ENCODE results near the gene CMTR1. TPM values are rescaled to one million over a fixed set of nuclear protein-coding genes. Genes with fewer than 3 reads are reported as not detected.

The CMTR1 gene
- total and polyA plus RNA-seq, 2 donors from 2014 or later = 17.3 to 35.6 TPM

DNA sequence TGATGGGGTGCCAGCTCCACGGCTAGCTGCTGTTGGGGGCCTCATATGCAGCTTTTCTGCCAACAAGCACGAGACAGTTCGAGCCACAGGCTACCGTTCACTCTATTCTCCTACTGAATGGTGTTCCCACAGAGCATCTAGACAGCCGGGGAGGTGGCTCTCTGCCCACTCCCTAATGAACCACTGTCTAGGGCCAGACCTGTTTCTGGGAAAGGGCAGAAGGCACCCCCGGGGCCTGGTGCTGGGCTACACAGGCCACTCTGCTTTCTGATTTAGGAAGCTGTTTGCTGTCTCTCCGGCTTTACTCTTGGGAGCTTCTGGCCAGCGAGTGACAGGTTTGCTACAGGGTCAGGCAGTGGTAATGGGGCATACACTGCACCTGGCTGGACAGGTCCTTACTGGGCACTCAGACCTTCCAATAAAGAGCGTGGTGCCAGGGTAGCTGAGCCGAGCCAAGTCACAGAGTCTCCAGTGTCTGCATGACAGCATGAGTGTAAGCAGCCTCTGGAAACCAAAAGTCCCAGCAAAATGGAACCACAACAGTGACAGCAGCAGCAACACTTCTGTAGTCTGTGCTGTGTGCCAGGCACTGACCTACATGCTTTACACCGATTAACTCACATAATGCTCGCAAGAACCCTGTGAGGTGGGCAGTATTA, 58.3 kb downstream of the CMTR1 start:
- H3K27ac ChIP-seq (ENCODE audit: low read depth in 2 of 2, low read length in 2 of 2) = no peak overlapping the region
- H3K9ac ChIP-seq (ENCODE audit: low read length in 3 of 3) = no peak overlapping the region
- intact Hi-C loops (cut with DNase I) = no loop called here
- TF ChIP-seq, protein P1, sequence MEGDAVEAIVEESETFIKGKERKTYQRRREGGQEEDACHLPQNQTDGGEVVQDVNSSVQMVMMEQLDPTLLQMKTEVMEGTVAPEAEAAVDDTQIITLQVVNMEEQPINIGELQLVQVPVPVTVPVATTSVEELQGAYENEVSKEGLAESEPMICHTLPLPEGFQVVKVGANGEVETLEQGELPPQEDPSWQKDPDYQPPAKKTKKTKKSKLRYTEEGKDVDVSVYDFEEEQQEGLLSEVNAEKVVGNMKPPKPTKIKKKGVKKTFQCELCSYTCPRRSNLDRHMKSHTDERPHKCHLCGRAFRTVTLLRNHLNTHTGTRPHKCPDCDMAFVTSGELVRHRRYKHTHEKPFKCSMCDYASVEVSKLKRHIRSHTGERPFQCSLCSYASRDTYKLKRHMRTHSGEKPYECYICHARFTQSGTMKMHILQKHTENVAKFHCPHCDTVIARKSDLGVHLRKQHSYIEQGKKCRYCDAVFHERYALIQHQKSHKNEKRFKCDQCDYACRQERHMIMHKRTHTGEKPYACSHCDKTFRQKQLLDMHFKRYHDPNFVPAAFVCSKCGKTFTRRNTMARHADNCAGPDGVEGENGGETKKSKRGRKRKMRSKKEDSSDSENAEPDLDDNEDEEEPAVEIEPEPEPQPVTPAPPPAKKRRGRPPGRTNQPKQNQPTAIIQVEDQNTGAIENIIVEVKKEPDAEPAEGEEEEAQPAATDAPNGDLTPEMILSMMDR (IDR thresholded peaks at IDR 0.05; ENCODE audit: borderline replicate concordance, extremely low read depth, insufficient read depth) = no peak
- H3K36me3 ChIP-seq (ENCODE audit: control insufficient read depth in 2 of 3, insufficient read depth in 3 of 3, low read length in 3 of 3) = no peaks in the 10 kb centered on the region
- no peak overlapping the region for H3K4me3 ChIP-seq (ENCODE audit: low read length in 3 of 3)
- H3K4me1 ChIP-seq (ENCODE audit: control insufficient read depth in 2 of 3, insufficient read depth in 2 of 3, low read depth in 1 of 3, low read length in 3 of 3) = peaks cover 0 to 2% (median 0%) of the 10 kb centered on the region in 3 donors
- DNase-seq (peak in 1 of 5 donors; percentile 32), FAIRE-seq (no peak)
- H3K9me3 ChIP-seq (ENCODE audit: control insufficient read depth in 2 of 3, insufficient read depth in 1 of 3, low read length in 3 of 3) = no peaks in the 10 kb centered on the region
- no peaks in the 10 kb centered on the region for H3K27me3 ChIP-seq (ENCODE audit: control insufficient read depth, insufficient read depth, low read length)

DNA sequence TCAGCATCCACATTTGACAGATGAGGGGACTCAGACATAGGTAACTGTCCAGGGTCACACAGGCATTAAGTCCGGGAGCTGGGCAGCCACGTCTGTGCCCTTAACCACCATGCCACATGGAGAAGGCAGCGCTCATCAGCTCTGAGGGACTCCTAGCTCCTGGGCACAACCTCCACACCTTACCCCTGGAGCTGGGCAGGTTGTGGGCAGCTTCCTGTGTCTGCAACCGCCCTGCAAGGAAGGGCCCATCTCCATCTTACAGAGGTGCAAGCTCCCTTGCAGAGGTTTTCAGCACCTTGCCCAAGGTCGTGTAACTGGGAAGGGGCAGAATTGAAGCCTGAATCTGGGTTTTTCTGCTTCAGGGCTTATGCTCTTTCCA, 58.8 kb downstream of the CMTR1 start:
- no peak for FAIRE-seq
- Histone ChIP-seq H3K36me3 (ENCODE audit: control insufficient read depth in 2 of 3, insufficient read depth in 3 of 3, low read length in 3 of 3) (no peaks in the 10 kb centered on the region), H3K4me3 (ENCODE audit: low read length in 3 of 3) (no peak overlapping the region), H3K27ac (ENCODE audit: low read depth in 2 of 2, low read length in 2 of 2) (no peak overlapping the region), H3K4me1 (ENCODE audit: control insufficient read depth in 2 of 3, insufficient read depth in 2 of 3, low read depth in 1 of 3, low read length in 3 of 3) (peaks cover 0 to 2% (median 0%) of the 10 kb centered on the region in 3 donors), H3K27me3 (ENCODE audit: control insufficient read depth, insufficient read depth, low read length) (no peaks in the 10 kb centered on the region), H3K9me3 (ENCODE audit: control insufficient read depth in 2 of 3, insufficient read depth in 1 of 3, low read length in 3 of 3) (no peaks in the 10 kb centered on the region), H3K9ac (ENCODE audit: low read length in 3 of 3) (no peak overlapping the region)
- intact Hi-C loops (cut with DNase I) = no loop called here
- TF ChIP-seq, protein P1 (IDR thresholded peaks at IDR 0.05; ENCODE audit: borderline replicate concordance, extremely low read depth, insufficient read depth) = no peak
- DNase-seq = no peak

- Histone ChIP-seq H3K9me3 (ENCODE audit: control insufficient read depth in 2 of 3, insufficient read depth in 1 of 3, low read length in 3 of 3) (no peaks in the 10 kb centered on the region), H3K36me3 (ENCODE audit: control insufficient read depth in 2 of 3, insufficient read depth in 3 of 3, low read length in 3 of 3) (no peaks in the 10 kb centered on the region), H3K27ac (ENCODE audit: low read depth in 2 of 2, low read length in 2 of 2) (no peak overlapping the region), H3K27me3 (ENCODE audit: control insufficient read depth, insufficient read depth, low read length) (no peaks in the 10 kb centered on the region), H3K4me1 (ENCODE audit: control insufficient read depth in 2 of 3, insufficient read depth in 2 of 3, low read depth in 1 of 3, low read length in 3 of 3) (peaks cover 0 to 2% (median 0%) of the 10 kb centered on the region in 3 donors), H3K4me3 (ENCODE audit: low read length in 3 of 3) (no peak overlapping the region), H3K9ac (ENCODE audit: low read length in 3 of 3) (no peak overlapping the region)
- TF ChIP-seq, protein P1 (IDR thresholded peaks at IDR 0.05; ENCODE audit: borderline replicate concordance, extremely low read depth, insufficient read depth) = no peak
- intact Hi-C loops (cut with DNase I) = no loop called here
- FAIRE-seq (no peak), DNase-seq (peak in 1 of 5 donors; percentile 2)
These were observed 59.4 kb downstream of the CMTR1 start for GRCh38 chr6:37492236-37492972.
